Measurements from ENCODE around the gene IL10RB.

The IL10RB gene

GRCh38 chr21:33268393-33268736 is 2.2 kb downstream of the IL10RB start:
- DNase-seq = no peak

GRCh38 chr21:33268737-33269441 is 2.7 kb downstream of the IL10RB start:
- no peak for DNase-seq

- DNase-seq = no peak
Observed at GRCh38 chr21:33270986-33271385, 4.8 kb downstream of the IL10RB start.

GRCh38 chr21:33273044-33273443 is 6.9 kb downstream of the IL10RB start:
- peak; percentile 69 for DNase-seq

GRCh38 chr21:33278721-33279120 is 12.6 kb downstream of the IL10RB start:
- DNase-seq = no peak

GRCh38 chr21:33279330-33279820 is 13.2 kb downstream of the IL10RB start:
- no peak for DNase-seq

GRCh38 chr21:33281096-33281652 is 15.0 kb downstream of the IL10RB start:
- no peak for DNase-seq

- DNase-seq = no peak
Observed at GRCh38 chr21:33283203-33283602, 17.0 kb downstream of the IL10RB start.

- DNase-seq = no peak
Observed at GRCh38 chr21:33286076-33286475, 19.9 kb downstream of the IL10RB start.

GRCh38 chr21:33286600-33287456 is 20.7 kb downstream of the IL10RB start:
- DNase-seq = peak; percentile 90

- DNase-seq = peak; percentile 93
Observed at GRCh38 chr21:33289199-33289819, 23.1 kb downstream of the IL10RB start.

- no peak for DNase-seq
Observed at GRCh38 chr21:33290441-33290840, 24.3 kb downstream of the IL10RB start.

GRCh38 chr21:33291686-33292085 is 25.5 kb downstream of the IL10RB start:
- DNase-seq = no peak

GRCh38 chr21:33292724-33293123 is 26.6 kb downstream of the IL10RB start:
- DNase-seq = no peak

- DNase-seq = no peak
Observed at GRCh38 chr21:33293136-33293535, 27.0 kb downstream of the IL10RB start.

- DNase-seq = no peak
Observed at GRCh38 chr21:33293811-33294216, 27.6 kb downstream of the IL10RB start.

- DNase-seq = no peak
Observed at GRCh38 chr21:33296156-33296555, 30.0 kb downstream of the IL10RB start.

GRCh38 chr21:33299181-33299752 is 33.1 kb downstream of the IL10RB start:
- DNase-seq = peak; percentile 28

GRCh38 chr21:33300701-33301631 is 34.8 kb downstream of the IL10RB start:
- DNase-seq = no peak

GRCh38 chr21:33301632-33302002 is 35.5 kb downstream of the IL10RB start:
- DNase-seq = no peak

GRCh38 chr21:33302055-33302454 is 35.9 kb downstream of the IL10RB start:
- peak; percentile 18 for DNase-seq

GRCh38 chr21:33302796-33303195 is 36.6 kb downstream of the IL10RB start:
- DNase-seq = no peak

Measured in NCI-H226 (cell line).